Spleen (tissue), 11 donors: ENCODE results near the gene FRMPD2. TPM values are rescaled to one million over a fixed set of nuclear protein-coding genes. Genes with fewer than 3 reads are reported as not detected.

ENCODE experiments used
- DNase-seq: peaks from one replicate; pipeline ENCODE4 v3.0.0-alpha.2; 2020
- H3K27ac ChIP-seq, 8 donors: fragments of 200-600 bp; sonication (generic) in 7 of 8; 1 replicate in 4 of 8; 2 replicates in 4 of 8; pipeline versions ENCODE4 v1.5.0 to v1.8.0; 2016 to 2021; ENCODE audit warnings: inconsistent platforms in 4 of 8, mild to moderate bottlenecking in 4 of 8, moderate library complexity in 1 of 8
- H3K27me3 ChIP-seq, 7 donors: fragments of 200-600 bp; sonication (generic) in 6 of 7; replicated peaks in 1 of 7; 1 replicate in 4 of 7; 2 replicates in 3 of 7; pipeline versions ENCODE4 v1.5.0 to v1.8.0; 2016 to 2021; ENCODE audit warnings: inconsistent platforms in 3 of 7, mild to moderate bottlenecking in 1 of 7
- H3K36me3 ChIP-seq, 6 donors: fragments of 200-600 bp; sonication (generic) in 5 of 6; 1 replicate in 4 of 6; 2 replicates in 2 of 6; pipeline versions ENCODE4 v1.5.0 to v1.8.0; 2016 to 2021; ENCODE audit warnings: inconsistent platforms in 2 of 6
- H3K4me1 ChIP-seq, 6 donors: fragments of 200-600 bp; sonication (generic) in 5 of 6; 1 replicate in 3 of 6; 2 replicates in 3 of 6; pipeline versions ENCODE4 v1.5.0 to v1.8.0; 2016 to 2021; ENCODE audit warnings: inconsistent platforms in 3 of 6
- H3K4me3 ChIP-seq, 8 donors: fragments of 200-600 bp; sonication (generic) in 7 of 8; 1 replicate in 4 of 8; 2 replicates in 4 of 8; pipeline versions ENCODE4 v1.5.0 to v1.8.0; 2016 to 2021; ENCODE audit warnings: inconsistent platforms in 4 of 8, mild to moderate bottlenecking in 4 of 8, moderate library complexity in 2 of 8
- H3K9me3 ChIP-seq, 8 donors: fragments of 200-600 bp; sonication (generic) in 7 of 8; 1 replicate in 4 of 8; 2 replicates in 4 of 8; pipeline versions ENCODE4 v1.5.0 to v1.8.0; 2016 to 2021; ENCODE audit warnings: inconsistent platforms in 4 of 8
- POLR2A ChIP-seq, 3 donors: fragments of 450-650 bp; IDR thresholded peaks; one replicate each; pipeline ENCODE4 v1.5.1; 2017; ENCODE audit warnings: antibody characterized with exemption in 3 of 3, mild to moderate bottlenecking in 1 of 3
- POLR2AphosphoS5 ChIP-seq, 3 donors: sonication (generic); formaldehyde crosslinking; IDR thresholded peaks; one replicate each; pipeline ENCODE4 v1.5.1; 2017; ENCODE audit warnings: antibody characterized with exemption in 3 of 3
- WGBS, 5 donors: extraction: QIAGEN DNeasy Blood & Tissue Kit in 3 of 5; methylation state at CpG; one replicate each; pipeline versions ENCODE4 v1.1.5 to v1.1.7; 2013 to 2018; 5-methylcytosine and 5-hydroxymethylcytosine counted together
- intact Hi-C: fragments of 100-400 bp; cut with DNase I; formaldehyde crosslinking; loops from one replicate; pipeline ENCODE4 v1.15.0; 2023; ENCODE audit warnings: low total_unique reads
- polyA plus RNA-seq, 3 donors: library from polyadenylated mRNA; stranded (reverse); fragments of 200-250 nt; gene quantifications; one replicate each; pipeline ENCODE4 v1.2.1, GENCODE V29; 2013
- total RNA-seq, 7 donors: library from RNA; depleted of rRNA in 3 of 7; stranded (reverse); fragments of >200 nt in 3 of 7; fragmentation: NEBNext Ultra II Directional in 4 of 7; extraction: Animal tissue kit (Norgen Biotek cat#: 25700) in 4 of 7; gene quantifications; one replicate each; pipeline versions ENCODE4 v1.1.0 to v1.2.1, GENCODE V29; 2016 to 2021
- TF ChIP-seq, protein P1 (sequence below), 11 experiments: fragments of 200-600 bp in 7 of 11; fragments of 450-650 bp in 4 of 11; sonication (generic) in 4 of 11; IDR thresholded peaks in 8 of 11; conservative IDR thresholded peaks in 3 of 11; 1 replicate in 7 of 11; 2 replicates in 4 of 11; pipeline versions ENCODE4 v1.4.0 to v1.8.0; 2016 to 2021; ENCODE audit warnings: antibody characterized with exemption in 11 of 11, inconsistent platforms in 4 of 11, mild to moderate bottlenecking in 1 of 11
- donor health status: healthy with polysubstance abuse.
- donor health status: DM: no; HTN: no; CAD: no; lungs with moderate emphysema.
- donor health status: DM: no; HTN: no; CAD: no.
- donor health status: Bipolar disorder and iron deficiency.
- donor health status: healthy.
- donor health status: DM: no; HTN: no; CAD: no.
- donor health status: DM: yes; HTN: yes; CAD: no.

Gene FRMPD2
- total and polyA plus RNA-seq, 10 donors, result 0.33 TPM; not detected in 9

- no peak overlapping the region for H3K4me3 ChIP-seq
- H3K27ac ChIP-seq, result no peak overlapping the region
- intact Hi-C loops, result no loop called here
- H3K9me3 ChIP-seq, result peaks cover 0 to 4% (median 0%) of the 10 kb centered on the region in 8 donors
- WGBS, 5 donors, result 76 to 93% (median 87%) methylated on average over 2 of the region's 2 CpGs
- TF ChIP-seq, protein P1, sequence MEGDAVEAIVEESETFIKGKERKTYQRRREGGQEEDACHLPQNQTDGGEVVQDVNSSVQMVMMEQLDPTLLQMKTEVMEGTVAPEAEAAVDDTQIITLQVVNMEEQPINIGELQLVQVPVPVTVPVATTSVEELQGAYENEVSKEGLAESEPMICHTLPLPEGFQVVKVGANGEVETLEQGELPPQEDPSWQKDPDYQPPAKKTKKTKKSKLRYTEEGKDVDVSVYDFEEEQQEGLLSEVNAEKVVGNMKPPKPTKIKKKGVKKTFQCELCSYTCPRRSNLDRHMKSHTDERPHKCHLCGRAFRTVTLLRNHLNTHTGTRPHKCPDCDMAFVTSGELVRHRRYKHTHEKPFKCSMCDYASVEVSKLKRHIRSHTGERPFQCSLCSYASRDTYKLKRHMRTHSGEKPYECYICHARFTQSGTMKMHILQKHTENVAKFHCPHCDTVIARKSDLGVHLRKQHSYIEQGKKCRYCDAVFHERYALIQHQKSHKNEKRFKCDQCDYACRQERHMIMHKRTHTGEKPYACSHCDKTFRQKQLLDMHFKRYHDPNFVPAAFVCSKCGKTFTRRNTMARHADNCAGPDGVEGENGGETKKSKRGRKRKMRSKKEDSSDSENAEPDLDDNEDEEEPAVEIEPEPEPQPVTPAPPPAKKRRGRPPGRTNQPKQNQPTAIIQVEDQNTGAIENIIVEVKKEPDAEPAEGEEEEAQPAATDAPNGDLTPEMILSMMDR (IDR thresholded peaks at IDR 0.05 in 8 of 11, conservative IDR thresholded peaks at IDR 0.05 in 3 of 11), result no peak
- TF ChIP-seq POLR2A (IDR thresholded peaks at IDR 0.05), result no peak
- no peak for TF ChIP-seq POLR2AphosphoS5 (IDR thresholded peaks at IDR 0.05)
- no peaks in the 10 kb centered on the region for H3K36me3 ChIP-seq
- no peak for DNase-seq
- no peaks in the 10 kb centered on the region for H3K27me3 ChIP-seq
- no peaks in the 10 kb centered on the region for H3K4me1 ChIP-seq
These were observed 755 bp downstream of the FRMPD2 start for GRCh38 chr10:48273741-48274140.

DNA sequence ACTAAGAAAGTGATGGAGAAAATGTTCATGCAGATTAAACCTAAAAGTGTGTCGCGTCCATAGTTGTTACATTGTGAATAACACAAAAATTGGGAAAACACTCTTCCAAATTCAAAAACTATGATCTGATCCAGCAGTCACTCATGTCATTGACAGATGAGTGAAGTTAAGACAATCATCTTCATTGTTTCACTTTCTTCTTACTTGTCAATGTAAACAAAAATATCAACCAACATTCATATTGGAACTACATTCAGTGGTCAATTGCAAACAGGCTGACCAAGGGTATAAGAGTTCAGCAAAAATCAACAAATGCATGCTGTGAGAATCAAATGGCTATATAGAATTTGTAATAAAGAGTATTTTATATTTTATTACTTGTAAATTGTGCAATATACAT is 1.8 kb downstream of the FRMPD2 start:
- TF ChIP-seq POLR2A (IDR thresholded peaks at IDR 0.05), result no peak
- TF ChIP-seq POLR2AphosphoS5 (IDR thresholded peaks at IDR 0.05), result no peak
- TF ChIP-seq, protein P1 (IDR thresholded peaks at IDR 0.05 in 8 of 11, conservative IDR thresholded peaks at IDR 0.05 in 3 of 11), result no peak
- peaks cover 0 to 4% (median 0%) of the 10 kb centered on the region in 8 donors for H3K9me3 ChIP-seq
- 96 to 99% (median 98%) methylated on average over 2 of the region's 2 CpGs for WGBS, 5 donors

GRCh38 chr10:48271047-48271730 is 3.3 kb downstream of the FRMPD2 start:
- intact Hi-C loops, result no loop called here
- Histone ChIP-seq H3K27ac (no peak overlapping the region), H3K36me3 (no peaks in the 10 kb centered on the region), H3K4me3 (no peak overlapping the region), H3K4me1 (no peaks in the 10 kb centered on the region), H3K9me3 (no peaks in the 10 kb centered on the region), H3K27me3 (no peaks in the 10 kb centered on the region)
- TF ChIP-seq, protein P1 (IDR thresholded peaks at IDR 0.05 in 8 of 11, conservative IDR thresholded peaks at IDR 0.05 in 3 of 11), result no peak
- TF ChIP-seq POLR2AphosphoS5 (IDR thresholded peaks at IDR 0.05), result no peak
- no peak for TF ChIP-seq POLR2A (IDR thresholded peaks at IDR 0.05)
- no peak for DNase-seq
- WGBS, 5 donors, result 52 to 60% (median 55%) methylated on average over 5 of the region's 5 CpGs

More for the DNA sequence above, 1.8 kb downstream of the FRMPD2 start:
- Histone ChIP-seq H3K27ac (no peak overlapping the region), H3K36me3 (no peaks in the 10 kb centered on the region), H3K4me3 (no peak overlapping the region), H3K27me3 (no peaks in the 10 kb centered on the region), H3K4me1 (no peaks in the 10 kb centered on the region)
- intact Hi-C loops, result no loop called here
- DNase-seq, result no peak

DNA sequence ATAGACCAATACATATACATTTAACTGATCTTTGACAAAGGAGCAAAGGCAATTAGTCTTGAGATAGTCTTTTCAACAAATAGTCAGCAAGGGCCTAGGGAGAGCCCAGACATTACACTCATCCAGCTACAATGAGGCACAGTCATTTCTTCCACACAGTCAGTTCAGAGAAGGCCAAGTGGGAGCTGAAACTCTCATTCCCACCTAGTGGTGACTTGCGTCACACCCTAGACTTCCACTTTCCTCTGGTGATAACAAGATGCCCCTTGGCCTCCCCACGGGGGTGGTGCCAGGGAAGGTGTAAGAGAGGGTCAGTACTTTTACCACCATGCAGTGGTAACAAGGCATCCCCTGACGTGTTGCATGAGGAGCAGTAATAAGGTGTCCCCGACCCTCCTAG is 8.0 kb downstream of the FRMPD2 start:
- Histone ChIP-seq H3K4me3 (no peak overlapping the region), H3K4me1 (no peaks in the 10 kb centered on the region), H3K27ac (no peak overlapping the region), H3K9me3 (peaks cover 0 to 6% (median 0%) of the 10 kb centered on the region in 8 donors), H3K27me3 (no peaks in the 10 kb centered on the region), H3K36me3 (no peaks in the 10 kb centered on the region)
- 67 to 85% (median 74%) methylated on average over 4 of the region's 4 CpGs for WGBS, 5 donors
- TF ChIP-seq POLR2AphosphoS5 (IDR thresholded peaks at IDR 0.05), result no peak
- no peak for TF ChIP-seq POLR2A (IDR thresholded peaks at IDR 0.05)
- TF ChIP-seq, protein P1 (IDR thresholded peaks at IDR 0.05 in 8 of 11, conservative IDR thresholded peaks at IDR 0.05 in 3 of 11), result no peak
- no peak for DNase-seq
- intact Hi-C loops, result no loop called here
